GM21825 (cell line): ENCODE data around the gene FGD6.
A peak's percentile ranks its signal among the peaks of the same experiment; 100 is the strongest.
"Not testable (repeated sequence)": the region's sequence is repeated elsewhere in the genome, so short reads cannot be mapped to it uniquely, and the experiment has no call there.

Experiments
- ATAC-seq: cut with Tn5 transposase; IDR thresholded peaks from one replicate; pipeline ENCODE4 v1.9.1; 2021; ENCODE audit warnings: mild to moderate bottlenecking, moderate library complexity; ENCODE audit not compliant: unreplicated experiment

The FGD6 gene

GRCh38 chr12:95206916-95207315 lies 10.4 kb downstream of the FGD6 start:
- ATAC-seq, result no peak

DNA sequence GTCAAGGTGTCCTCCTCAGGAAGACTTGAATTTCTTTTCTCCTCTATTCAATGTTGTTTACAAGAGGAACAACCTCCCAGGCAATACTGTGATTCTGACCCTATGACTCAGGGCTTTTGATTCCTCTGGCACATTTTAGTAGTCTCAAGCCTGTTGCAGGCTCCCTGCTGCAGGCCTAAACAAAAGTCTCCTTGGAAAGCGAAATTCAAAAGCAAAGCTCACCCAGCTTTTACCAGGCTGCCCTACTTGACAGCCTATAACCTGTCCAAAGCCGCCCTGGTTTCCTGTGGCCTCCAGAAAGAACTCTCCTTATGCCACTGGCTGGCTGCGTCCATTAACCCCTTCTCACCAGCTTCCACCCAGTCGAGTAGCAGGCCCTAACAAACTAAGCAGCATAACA lies 11.6 kb downstream of the FGD6 start:
- no peak for ATAC-seq

DNA sequence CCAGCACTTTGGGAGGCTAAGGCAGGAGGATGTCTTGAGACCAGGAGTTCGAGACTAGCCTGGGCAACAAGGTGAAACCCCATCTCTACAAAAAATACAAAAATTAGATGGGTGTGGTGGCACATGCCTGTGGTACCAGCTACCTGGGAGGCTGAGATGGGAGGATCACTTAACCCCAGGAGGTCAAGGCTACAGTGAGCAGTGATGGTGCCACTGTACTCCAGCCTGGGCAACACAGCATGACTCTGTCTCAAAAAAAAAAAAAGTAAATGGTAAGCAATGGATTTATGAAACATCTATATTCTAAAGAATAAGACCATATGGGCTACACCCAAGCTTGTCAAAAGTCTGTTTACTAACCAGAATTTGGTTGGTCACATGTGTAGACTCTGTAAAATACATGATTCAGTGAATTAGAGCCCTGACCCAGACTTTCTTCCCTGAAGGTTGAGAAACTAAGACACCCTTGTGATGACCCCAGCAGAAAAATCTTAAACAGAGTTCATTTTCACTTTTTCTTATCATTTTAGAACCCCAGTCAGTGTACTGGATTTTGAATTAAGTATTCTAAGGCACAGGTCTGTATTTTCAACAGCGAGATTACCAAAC lies 12.1 kb downstream of the FGD6 start:
- ATAC-seq, result no peak

DNA sequence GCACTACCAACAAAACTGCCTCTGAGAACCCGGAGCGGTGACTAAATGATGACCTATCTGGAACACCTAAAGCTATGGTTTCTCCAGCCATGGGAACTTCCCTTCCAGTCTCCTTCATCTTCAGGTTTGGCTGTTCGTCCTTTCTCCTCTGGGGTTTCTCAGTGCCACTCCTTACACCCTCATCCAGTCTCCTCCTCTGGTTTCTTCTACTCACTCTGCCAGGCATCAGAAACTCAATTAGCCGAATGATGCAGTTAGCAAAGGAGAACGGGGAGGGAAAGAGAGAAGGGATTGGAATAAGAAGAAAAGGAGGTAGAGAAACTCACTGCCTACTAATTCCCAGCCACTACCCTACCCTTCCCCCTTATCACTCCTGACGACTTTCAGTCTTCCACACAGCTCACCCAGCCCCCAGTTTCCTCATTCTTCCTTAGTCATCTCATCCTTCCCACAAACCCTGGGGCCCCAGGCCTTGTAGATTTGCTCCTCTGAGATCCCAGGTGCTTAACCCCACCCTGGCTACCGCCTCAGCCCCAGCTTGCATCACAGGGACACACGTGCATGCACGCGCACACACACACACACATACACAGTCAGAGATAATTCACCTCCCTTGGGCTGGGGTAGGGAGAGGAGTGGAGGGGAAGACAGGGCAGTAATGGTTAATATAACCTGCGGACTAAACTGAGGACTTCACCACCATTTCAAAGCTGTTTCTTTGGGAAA lies 13.0 kb downstream of the FGD6 start:
- ATAC-seq, result no peak

- no peak for ATAC-seq
Measured at GRCh38 chr12:95203487-95204030, 13.7 kb downstream of the FGD6 start.

DNA sequence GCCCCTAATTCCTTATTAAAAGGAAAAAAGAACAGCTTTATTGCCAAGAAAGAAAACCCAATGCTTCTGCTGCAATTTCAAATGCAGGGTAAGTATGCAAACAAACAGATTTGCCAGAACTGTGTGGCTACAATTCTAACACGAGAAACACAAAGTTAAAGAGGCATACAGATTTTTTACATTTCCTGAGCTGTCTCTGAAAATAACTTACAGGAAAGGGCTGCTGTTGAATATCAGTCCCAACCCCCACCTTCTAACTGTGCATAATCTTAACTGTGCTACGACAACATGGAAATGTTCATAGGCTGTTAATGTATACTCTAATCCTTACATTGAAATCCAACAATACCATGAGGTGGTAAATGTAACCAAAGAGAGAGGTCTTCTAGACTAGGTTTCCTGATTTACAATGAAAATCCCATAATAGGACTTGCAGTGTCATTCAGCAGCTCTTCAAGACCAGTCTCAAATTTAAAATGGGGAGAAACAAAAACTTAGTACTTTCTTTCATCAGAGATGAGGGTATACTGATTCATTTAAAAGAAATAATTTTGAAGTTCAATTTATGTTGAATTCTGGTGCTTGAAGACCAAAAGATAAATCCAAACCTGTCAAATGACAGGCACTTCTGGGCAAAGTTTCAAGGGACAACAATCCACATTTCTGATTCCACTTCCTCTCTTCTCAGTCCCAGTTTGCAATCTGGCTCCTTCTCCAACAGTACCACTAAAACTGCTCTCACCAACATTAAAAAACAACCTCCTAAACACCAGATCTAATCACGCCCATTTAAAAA lies 14.4 kb downstream of the FGD6 start:
- no peak for ATAC-seq

DNA sequence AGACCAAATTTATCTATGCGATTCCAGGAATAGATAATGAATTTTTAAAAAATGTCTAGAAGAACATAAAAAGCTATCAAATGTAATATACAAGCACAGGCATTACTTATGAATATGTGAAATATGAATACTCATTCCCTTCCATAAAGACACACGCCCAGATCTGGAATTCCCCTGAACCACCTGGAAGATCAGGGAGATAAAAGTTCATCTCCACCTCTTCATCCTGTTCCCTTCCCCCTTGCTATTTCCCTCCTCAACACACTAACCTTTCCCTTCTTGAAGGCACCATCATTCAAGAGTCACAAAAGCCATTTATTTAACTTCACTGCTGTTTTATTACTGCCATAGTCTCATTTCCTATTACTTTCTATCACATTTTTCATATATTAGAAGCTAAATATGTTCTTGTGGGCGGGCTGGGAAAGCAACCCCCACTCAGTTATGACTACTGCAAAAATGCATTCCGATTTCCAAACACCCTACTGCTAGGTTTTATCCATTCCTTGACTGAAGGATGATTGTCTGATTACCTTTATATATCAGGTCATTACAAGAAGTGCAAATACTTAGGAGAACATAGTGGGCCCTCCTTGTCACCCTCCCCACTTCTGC lies 16.1 kb downstream of the FGD6 start:
- ATAC-seq, result no peak

- ATAC-seq, result no peak
Measured at GRCh38 chr12:95200128-95200894, 17.0 kb downstream of the FGD6 start.

DNA sequence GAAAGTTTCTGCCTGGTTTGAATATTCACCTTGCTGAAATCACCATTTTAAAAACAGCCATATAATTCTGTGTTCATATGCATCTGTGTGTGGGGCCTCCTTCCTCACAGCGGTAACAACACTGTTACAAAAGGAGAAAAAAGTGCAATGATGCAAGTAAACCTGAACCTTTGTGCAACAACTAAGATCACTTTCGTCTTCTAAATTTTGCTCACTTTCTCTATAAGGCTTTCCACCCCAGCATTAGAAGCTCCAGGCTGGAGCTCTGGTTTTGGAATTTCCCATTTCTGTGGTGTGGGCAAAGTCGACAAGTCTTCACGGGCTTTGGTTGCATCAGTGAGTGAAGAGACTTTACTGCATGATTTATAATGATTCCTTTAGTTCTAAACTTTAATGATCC lies 18.4 kb downstream of the FGD6 start:
- ATAC-seq, result peak; percentile 44

DNA sequence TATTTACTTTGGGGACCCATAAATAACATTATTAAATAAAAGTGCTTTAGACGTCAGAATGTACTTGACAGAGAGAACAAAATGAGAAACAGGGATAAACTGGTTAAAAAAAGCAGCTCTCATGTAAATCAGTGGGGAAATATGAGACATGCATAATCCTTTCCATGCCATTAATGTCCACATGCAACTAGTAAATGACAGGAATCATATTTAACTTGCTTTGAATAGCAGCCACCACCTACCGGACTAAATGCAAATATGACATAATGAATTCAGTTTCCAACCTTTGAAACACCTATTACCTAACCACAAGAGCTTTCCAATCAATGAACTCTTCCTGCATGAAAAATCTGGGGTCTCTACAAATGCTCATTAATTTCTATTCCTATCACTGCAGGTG lies 19.6 kb downstream of the FGD6 start:
- no peak for ATAC-seq

GRCh38 chr12:95196875-95197569 lies 20.2 kb downstream of the FGD6 start:
- not testable (repeated sequence) for ATAC-seq

- no peak for ATAC-seq
Measured at GRCh38 chr12:95195122-95195521, 22.1 kb downstream of the FGD6 start.

DNA sequence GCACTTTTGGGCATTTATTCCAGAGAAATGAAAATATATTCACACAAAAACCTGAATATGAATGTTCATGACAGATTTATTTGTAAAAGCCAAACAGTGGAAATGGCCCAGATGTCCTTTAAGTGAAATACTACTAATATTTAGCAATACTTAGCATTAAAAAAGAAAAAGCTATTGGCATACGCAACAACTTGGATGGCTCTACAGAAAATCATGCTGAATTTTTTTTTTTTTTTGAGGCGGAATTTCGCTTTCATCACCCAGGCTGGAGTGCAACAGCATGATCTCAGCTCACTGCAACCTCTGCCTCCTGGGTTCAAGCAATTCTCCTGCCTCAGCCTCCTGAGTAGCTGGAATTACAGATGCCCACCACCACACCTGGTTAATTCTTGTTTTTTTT lies 24.1 kb downstream of the FGD6 start:
- no peak for ATAC-seq

DNA sequence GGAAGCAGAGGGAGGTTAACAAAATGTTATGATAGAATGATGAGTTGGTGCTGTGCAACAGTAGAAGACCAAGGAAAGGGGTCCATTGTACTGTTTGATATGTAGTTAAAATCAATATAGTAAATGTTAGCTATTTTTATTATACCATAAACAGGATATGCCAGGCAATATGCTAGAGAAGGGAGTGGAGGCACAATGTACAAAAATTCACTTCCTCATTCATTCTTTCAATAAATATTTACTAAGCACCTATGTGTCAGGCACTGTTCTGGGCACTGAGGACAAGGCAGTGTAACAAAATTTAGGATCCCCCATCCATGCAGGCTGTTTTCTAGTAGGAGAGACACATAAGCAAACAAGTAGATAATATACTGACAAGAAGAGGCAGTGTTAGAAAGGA lies 25.0 kb downstream of the FGD6 start:
- no peak for ATAC-seq

- no peak for ATAC-seq
Measured at GRCh38 chr12:95191060-95191696, 26.1 kb downstream of the FGD6 start.

DNA sequence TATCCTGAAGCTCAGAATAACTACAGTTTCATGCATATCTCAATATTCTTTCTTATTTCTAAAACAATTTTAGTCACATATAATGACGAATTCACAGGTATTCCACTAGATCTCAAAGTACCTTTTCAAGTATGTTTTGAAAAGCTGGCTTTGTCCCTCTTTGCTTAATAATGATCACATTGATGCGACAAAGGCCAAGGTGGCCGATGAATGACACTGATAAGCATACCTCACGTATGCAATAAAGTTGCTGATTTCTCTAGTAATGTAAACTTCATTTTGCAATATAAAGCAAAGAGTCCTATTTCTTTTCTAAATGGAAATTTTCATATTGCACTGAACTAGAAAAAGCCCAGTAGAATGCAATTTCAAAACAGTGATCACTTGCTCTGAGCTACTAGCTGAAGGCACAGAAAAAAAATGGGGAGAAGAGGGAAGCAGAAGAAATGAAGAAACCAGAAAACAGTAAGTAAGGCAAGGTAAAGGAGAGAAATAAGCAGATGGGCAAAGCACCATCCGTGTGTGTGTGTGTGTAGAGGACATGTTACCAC lies 29.3 kb downstream of the FGD6 start:
- no peak for ATAC-seq

GRCh38 chr12:95185854-95186253 lies 31.4 kb downstream of the FGD6 start:
- ATAC-seq, result no peak

DNA sequence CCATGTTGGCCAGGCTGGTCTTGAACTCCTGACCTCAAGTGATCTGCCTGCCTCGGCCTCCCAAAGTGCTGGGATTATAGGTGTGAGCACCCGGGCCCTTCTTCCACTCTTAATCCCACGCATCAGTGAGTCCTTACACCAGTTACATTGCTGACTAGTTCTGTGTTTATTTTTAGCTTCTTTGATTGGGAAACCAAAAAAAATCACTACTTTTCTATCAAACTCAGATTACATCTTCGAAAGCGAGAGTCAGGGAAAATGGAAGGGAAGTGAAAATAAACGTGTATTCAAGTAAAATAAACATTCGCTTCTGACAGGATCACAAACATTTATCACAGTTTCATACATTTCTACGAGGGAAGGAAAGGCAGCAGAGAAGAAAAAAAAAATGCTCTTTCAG lies 32.2 kb downstream of the FGD6 start:
- ATAC-seq, result no peak

DNA sequence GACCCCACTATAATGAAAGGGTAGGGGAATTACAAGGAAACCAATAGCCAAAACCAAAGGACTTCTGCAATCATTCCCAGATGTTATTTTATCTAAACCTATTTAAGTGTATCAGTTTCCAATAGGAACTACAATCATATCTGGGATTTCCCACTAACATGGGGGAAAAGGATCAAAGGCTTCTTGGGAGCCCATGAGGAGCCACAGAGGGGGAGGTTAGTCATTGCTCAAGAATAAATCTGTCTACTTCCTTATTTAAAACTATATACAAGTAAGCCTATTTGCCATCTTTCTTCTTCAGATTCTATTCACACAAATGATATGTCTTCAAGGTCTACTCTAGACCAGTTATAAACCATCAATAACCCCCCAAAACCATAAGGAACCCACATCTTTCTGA lies 33.1 kb downstream of the FGD6 start:
- no peak for ATAC-seq
